GM21825 (cell line): ENCODE measurements around the gene TBC1D22A.

Source experiments
- ATAC-seq: cut with Tn5 transposase; IDR thresholded peaks from one replicate; pipeline ENCODE4 v1.9.1; 2021; ENCODE audit warnings: mild to moderate bottlenecking, moderate library complexity; ENCODE audit not compliant: unreplicated experiment

Gene TBC1D22A

DNA sequence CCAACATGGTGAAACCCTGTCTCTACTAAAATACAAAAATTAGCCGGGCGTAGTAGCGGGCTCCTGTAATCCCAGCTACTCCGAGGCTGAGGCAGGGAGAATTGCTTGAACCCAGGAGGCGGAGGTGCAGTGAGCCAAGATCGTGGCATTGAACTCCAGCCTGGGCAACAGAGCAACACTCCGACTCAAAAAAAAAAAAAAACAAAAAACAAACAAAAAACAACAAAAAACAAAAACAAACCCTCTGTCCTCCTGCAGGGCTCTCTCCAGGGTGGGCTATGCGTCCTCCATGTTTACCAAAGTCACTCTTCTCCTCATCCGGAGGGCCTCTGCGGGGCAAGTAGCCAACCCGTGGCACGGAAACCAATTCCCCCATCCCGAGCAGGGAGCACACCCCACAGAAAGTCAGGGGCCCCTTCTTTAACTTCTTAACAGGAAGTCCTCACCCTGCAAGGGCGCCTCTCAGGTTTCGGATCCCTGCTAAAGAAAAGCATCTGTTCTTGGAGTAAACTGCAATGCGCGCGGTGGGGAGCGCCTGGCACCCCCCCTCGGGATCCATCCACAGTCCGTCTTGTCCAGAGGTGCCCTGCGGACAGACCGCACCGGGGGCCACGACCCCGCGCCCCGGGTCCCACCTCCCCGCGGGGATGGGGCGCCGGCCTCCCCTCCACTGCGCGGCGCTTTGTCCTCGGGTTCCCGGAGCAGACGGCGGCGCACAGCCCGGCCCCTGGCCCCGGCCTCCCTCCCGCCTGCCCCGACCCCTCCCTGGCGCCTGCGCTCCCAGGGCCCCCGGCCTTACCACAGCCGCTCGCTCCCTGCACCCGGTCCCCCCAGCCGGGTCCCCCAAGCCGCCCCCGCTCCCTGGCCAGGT is 25.1 kb upstream of the TBC1D22A start:
- ATAC-seq = no peak

DNA sequence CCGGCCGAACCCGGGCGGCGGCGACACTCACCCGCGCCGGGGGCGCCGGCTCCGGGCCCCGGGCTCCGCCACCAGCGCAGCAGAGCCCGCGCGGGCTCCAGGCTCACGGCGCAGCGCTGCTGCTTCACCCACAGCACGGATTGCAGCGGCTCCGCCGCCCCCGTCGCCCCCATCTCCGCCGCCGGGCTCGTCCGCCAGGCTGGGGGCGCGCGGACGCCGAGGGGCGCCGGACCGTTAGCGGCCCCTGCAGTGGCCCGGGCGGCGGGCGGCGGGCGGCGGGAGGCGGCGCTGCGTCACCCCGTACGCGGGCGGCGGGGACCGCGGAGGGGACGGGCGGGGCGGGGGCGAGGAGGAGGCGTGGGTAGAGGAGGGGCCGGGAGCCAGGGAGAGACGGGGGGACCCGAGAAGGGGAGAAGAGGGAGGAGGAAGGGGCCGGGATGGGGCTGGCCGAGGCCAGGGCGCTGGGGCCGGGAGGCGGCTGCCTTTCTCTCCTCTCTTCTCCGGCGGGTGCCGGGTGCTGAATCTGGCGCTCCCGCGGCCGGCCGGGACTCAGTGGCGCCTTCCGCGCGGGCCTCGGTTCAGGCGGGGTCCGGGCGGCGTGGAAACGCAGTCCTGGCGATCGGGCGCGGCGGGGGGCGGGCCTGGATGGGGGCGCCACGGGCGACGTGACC is 24.3 kb upstream of the TBC1D22A start, which contains the start of gene CERK:
TSS of gene CERK (minus strand) at position 277 of the 671 bp plus-strand sequence. CDS start at position 173, 104 bp downstream.
- no peak for ATAC-seq

- ATAC-seq = no peak
Observed at GRCh38 chr22:46738647-46739093, 23.8 kb upstream of the TBC1D22A start.

GRCh38 chr22:46739094-46739870 is 23.2 kb upstream of the TBC1D22A start:
- ATAC-seq = no peak

GRCh38 chr22:46740910-46741780 is 21.3 kb upstream of the TBC1D22A start:
- ATAC-seq = no peak

DNA sequence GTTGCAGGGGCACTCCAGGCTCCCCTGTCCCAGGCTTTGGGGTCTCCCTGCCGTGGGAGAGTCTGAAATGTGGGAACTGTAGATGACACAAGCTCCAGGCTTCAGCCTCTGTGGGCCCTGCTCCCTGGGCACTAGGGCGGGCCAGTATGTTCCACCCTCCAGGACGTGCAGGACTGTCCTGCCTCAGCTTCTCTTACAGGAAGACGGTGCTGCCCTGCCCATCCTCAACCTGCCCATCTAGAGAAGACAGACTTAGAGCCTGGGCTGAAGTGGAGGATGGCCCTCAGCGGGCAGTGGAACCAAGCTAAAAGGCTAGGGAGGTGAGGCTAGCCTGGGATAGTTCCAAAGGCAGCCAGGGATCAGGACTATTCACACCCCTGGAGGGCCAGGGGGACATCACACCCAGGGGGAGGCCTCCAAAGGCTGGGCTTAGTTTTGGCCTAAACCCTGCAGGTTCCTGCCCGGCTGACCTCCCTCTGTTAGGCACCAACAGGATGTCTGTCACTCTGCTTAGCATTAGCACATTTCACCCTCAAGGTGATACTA is 20.4 kb upstream of the TBC1D22A start:
- ATAC-seq = no peak

GRCh38 chr22:46742576-46743221 is 19.8 kb upstream of the TBC1D22A start:
- no peak for ATAC-seq

DNA sequence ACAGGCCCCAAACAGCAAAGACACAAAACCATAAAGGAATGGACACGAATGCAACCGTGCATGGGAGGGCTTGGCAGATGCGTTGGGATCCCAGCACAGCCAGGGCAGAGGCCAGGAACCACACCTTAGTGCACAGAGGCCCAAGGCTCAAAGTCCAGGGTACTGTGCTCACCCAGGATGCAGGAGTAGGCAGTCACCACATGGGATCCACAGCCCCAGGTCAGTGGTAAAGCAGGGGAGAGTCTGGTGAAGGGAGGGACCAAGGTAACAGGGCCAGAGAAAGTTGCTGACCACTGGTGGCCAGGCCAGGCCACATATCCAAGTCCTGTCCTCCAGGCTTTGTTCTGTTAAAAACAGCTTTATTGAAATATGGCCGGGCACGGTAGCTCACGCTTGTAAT is 17.9 kb upstream of the TBC1D22A start:
- ATAC-seq = no peak

DNA sequence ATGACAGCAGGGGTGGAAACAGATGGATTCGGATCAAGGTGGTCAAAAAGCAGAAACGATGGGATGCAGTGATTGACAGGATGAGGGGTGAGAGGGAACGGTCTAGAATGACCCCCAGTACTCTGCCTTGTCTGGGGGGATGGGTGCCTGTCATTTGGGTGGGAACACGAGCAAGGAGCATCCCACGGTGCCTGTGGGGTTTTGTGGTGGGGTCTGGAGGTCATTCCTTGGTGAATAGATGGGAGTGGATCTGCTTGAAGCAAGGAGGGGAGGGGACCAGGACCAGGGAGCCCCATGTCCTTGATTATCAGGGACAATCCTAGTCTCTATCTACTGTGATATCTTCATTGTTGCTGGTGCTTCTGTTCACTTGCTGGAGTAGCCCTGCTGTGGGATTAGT is 16.3 kb upstream of the TBC1D22A start:
- ATAC-seq = no peak

GRCh38 chr22:46746620-46747019 is 15.8 kb upstream of the TBC1D22A start:
- no peak for ATAC-seq

GRCh38 chr22:46747646-46748045 is 14.8 kb upstream of the TBC1D22A start:
- ATAC-seq = no peak

DNA sequence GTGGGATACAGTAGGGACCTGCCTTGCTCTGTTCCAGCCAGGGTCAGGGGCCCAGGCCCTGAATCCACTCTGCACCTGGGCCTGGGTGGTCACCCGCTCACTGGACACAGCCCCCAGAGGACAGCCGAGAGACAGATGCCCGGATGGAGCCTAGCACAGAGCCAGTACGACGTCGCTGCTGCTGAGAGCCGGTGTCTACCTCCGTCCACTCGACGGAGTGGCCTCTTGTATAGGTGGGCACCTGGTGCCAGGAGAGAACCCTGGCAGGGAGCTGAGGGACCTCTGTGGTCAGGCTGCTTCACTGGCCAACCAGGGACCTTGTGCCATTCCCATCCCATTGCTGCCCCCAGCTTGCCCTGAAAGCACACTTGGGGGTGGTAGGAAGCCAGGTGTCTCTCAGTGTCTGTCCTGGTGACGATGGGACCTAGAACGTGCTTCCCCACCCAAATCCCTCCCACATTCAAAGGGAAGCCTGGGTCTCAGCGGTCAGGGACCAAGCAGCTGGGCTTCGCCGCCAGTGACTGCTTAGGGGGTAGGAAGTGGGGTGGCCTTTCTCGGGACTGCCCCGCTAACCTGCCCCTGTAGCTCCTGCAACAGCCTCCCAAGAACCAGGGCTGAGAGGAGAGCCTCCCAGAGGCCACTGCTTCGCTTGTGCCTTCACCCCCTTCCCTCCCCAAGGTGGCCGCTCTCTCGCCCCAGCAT is 14.1 kb upstream of the TBC1D22A start:
- ATAC-seq = no peak

DNA sequence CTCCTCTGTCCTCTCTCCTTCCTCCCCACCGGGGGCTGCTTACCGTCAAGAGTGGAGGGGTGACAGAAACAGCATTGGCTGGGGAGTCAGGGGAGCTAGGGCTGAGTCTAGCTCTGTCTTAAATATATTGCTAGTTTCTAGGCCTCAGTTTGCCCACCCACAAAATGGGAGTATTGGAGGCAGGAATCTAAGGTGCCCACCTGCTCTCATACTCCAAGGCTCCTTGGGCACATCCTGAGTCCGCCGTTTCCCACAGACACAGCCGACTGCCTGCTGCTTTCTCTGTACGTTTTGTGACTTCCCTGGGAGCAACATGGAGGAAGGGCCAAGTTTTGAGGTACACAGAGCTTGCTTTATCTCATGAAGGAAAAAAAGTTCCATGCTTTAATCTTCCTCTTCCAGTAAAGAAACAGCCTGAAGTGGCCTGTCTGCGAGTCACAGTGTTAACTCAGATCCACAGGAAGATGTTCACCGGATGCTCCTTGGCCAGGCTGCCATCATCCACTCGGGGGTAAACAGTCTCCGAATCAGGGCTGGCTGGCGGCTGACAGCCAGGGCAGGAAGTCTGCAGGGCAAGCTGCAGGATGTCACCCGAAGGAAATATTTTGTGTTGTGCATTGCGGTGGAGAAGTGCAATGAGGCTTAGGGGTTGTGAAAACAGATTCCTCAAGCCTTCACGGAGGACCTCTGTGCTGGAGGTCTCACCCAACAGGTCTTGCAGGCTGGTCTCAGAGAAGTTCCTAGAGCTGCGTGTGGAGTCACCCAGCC is 13.4 kb upstream of the TBC1D22A start:
- no peak for ATAC-seq

DNA sequence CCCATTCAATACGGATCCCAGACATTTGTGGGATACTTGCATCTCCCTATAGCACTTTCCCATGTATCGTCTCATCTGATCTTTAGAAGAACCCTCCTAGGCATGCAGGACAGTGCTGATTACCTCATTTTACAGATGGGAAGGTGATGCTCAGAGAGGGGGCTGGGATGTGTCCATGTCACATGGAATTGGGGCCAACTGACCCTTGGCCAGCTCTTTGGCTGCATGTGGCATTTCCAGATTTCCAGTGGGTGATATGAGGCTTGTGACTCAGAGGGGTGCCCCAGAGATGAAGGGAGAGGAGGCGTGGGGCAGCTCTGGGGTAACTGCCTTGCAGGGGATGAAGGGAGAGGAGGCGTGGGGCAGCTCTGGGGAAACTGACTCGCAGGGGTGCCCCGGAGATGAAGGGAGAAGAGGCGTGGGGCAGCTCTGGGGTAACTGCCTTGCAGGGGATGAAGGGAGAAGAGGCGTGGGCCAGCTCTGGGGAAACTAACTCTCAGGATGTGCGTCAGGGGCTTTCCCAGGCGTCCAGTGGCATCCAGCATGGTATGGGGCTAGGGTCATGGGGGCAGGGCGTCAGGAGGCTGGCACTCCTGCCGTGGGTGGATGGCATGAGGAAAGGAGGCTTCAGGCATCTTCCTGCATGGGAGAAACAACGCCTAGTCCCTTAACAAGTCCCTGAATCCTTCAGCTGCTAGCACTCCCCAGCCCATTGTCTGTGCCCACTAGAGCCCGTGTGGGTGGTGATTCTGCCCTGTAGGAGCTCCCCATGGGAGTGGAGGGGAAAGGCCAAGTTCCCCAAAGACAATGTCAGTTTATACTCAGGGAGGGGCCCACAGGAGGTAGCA is 12.5 kb upstream of the TBC1D22A start:
- no peak for ATAC-seq

- no peak for ATAC-seq
Observed at GRCh38 chr22:46750530-46750800, 12.0 kb upstream of the TBC1D22A start.

DNA sequence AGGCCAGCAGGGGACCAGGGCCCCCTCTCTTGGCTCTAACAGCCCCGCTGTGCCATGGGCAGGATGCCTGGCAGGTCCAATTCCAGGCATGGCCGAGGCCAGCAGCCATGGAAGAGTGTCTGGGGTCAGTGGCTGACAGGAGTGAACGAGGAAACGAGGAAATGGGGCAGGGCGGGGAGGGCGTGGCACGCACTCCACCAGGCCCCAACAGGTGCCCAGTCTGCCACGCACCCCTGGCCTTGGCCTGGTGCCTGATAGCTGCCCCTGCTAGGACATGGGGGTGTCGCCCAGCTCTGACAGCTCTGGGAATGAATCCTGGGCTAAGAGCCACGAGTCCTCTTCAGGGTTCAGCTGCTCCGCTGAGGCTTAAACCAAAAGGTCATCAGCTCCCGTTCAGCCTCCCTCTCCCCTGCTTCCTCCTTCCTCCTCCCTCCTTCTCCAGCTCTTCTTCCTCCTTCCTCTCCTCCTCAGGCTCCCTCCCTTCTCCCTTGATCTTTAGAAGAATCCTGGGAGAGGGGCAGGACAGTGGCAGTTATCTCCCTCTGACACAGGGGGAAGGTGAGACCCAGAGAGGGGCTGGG is 11.5 kb upstream of the TBC1D22A start:
- ATAC-seq = no peak

GRCh38 chr22:46752286-46752987 is 10.0 kb upstream of the TBC1D22A start:
- no peak for ATAC-seq
